GM19452 (cell line): ENCODE results near the gene ZNF367.

Source experiments
- ATAC-seq: cut with Tn5 transposase; IDR thresholded peaks from one replicate; pipeline ENCODE4 v1.9.1; 2021; ENCODE audit not compliant: unreplicated experiment

ZNF367 gene

GRCh38 chr9:96408409-96409280, 9.5 kb downstream of the ZNF367 start:
- no peak for ATAC-seq

- ATAC-seq = no peak
Measured at GRCh38 chr9:96400132-96400910, 17.8 kb downstream of the ZNF367 start.

GRCh38 chr9:96399325-96399633, 18.9 kb downstream of the ZNF367 start:
- ATAC-seq = no peak

GRCh38 chr9:96398582-96399324, 19.4 kb downstream of the ZNF367 start:
- ATAC-seq = no peak

- no peak for ATAC-seq
Measured at GRCh38 chr9:96395964-96396363, 22.2 kb downstream of the ZNF367 start.

- no peak for ATAC-seq
Measured at GRCh38 chr9:96394832-96395496, 23.2 kb downstream of the ZNF367 start.

- no peak for ATAC-seq
Measured at GRCh38 chr9:96392263-96392662, 25.9 kb downstream of the ZNF367 start.

- ATAC-seq = no peak
Measured at GRCh38 chr9:96391021-96391765, 27.0 kb downstream of the ZNF367 start.

- no peak for ATAC-seq
Measured at GRCh38 chr9:96388144-96388543, 30.0 kb downstream of the ZNF367 start.

- ATAC-seq = no peak
Measured at GRCh38 chr9:96386157-96386556, 32.0 kb downstream of the ZNF367 start.

GRCh38 chr9:96383165-96383942, 34.8 kb downstream of the ZNF367 start, which contains the start of gene SLC35D2:
SLC35D2 (minus strand) TSS chr9:96383711; CDS start chr9:96383634, 77 bp downstream.
- ATAC-seq = no peak

GRCh38 chr9:96382839-96383164, 35.4 kb downstream of the ZNF367 start:
- no peak for ATAC-seq

GRCh38 chr9:96382175-96382574, 36.0 kb downstream of the ZNF367 start:
- no peak for ATAC-seq

GRCh38 chr9:96381696-96382095, 36.5 kb downstream of the ZNF367 start:
- no peak for ATAC-seq

GRCh38 chr9:96381125-96381524, 37.0 kb downstream of the ZNF367 start:
- no peak for ATAC-seq

- ATAC-seq = no peak
Measured at GRCh38 chr9:96379461-96379860, 38.7 kb downstream of the ZNF367 start.

- ATAC-seq = no peak
Measured at GRCh38 chr9:96378187-96378586, 40.0 kb downstream of the ZNF367 start.

GRCh38 chr9:96376891-96377874, 41.0 kb downstream of the ZNF367 start:
- ATAC-seq = no peak
